Ammon's horn (tissue), 1 donor: ENCODE data around the gene SORBS1.

ENCODE experiments used
- DNase-seq: peaks from one replicate; pipeline ENCODE4 v3.0.0-alpha.2; 2016; ENCODE audit warnings: low spot score

SORBS1 gene

DNA sequence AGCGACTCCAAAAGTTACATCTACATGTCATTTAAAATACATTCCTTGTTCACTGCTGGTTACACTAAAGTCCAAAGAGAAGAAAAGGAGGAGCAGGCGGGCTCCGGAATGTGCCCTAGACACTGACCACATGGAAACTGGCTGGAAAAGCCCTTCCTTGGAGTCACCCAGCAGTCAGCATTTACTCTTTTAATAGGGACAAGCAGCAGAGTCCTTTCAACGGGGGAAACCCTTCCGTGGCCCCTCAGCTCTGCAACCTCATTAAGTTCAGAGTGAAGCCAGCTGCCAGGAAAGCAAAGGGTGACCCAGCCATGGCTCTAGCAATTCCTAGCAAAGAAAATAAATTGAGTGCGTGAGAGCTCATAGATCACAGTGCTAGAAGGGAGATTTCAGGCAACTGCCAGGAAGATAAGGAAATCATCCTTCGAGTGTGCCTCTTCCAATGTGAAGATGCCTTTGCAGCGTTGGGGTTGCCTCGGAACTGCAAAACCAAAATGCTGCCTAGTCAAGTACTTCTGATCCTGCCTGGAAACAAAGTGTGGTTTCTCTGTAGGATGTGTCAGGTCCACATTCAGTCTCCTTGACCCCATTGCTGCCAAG lies 101.6 kb downstream of the SORBS1 start:
- no peak for DNase-seq

DNA sequence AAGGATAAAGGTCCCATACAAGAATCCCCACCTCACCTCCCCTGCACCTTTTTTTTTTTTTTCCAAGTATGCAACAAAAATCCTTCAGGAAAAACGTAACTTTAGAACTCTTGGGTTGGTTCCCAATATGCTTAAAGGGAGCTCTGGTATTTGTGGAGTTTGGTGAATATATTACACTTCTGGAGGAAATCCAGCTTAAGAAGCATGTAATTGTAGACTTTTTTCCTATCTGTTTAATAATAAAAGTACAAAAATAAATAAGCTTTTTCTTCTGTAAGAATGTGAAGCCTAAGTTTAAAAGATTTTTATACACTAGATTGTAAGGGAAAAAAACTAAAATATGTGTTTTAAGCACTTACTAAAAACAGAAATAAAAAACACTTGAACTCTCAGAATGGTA lies 102.3 kb downstream of the SORBS1 start:
- no peak for DNase-seq

DNA sequence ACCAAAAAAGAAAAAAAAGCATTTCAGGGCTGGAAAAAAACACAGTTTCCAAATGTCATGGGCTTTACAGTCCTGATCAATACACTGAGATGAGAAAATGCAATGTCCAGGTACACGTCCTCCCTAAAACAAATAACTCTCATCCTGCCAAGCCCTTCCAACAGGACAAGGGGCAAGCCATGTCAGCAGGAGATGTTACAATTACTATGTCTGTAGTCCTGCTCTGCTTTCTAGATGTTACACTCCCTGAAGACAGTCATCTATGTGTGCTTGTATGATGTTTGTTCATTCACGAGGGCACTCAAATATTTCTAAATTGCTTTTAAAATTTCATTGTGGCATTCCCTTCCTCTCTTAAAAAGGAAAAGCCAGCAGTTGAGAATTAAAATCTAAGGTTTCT lies 103.2 kb downstream of the SORBS1 start:
- no peak for DNase-seq

DNA sequence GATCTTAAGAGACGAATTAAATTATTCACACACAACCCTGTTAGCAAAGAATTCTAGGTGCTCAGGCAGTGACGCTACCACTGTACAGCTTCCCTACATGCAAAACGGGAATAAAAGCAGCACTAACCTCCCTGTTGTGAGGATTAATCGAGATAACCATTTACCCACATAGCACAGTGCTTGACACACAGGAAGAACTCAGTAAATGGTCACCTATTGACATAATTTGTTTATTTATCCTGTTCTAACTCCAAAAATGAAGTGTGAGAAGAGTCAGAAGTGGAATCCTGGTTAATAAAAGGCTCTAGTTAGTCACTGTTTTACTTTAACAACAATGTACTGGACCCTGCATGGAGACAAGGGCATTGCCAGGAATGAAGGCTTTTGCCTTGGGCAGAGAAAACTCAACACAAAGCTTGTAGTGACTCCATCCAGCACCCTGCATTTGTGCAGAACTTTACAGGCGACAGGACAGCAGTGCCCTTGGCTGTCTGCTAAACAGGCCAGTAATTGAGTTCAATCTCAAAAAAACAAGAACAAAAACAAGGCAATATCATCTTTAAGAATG lies 103.8 kb downstream of the SORBS1 start:
- no peak for DNase-seq

DNA sequence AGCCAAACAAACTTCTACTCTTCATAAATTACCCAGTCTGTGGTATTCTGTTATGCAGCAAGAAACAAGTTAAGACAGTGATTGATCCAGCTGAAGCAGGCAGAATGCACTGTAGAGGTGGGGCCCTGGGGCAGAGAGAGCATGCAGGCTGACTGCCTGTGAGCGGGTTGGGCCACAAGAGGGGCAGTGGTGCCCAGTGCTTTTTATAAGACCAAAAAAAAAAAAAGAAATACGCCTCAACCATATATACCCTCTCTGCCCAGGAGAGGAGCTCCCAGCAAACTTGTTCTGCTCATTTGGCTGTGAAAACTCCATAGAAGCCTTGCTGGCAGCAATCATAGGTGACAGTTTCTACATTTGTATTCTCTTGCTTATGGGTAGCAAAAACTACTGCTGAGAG lies 104.7 kb downstream of the SORBS1 start:
- DNase-seq: no peak

DNA sequence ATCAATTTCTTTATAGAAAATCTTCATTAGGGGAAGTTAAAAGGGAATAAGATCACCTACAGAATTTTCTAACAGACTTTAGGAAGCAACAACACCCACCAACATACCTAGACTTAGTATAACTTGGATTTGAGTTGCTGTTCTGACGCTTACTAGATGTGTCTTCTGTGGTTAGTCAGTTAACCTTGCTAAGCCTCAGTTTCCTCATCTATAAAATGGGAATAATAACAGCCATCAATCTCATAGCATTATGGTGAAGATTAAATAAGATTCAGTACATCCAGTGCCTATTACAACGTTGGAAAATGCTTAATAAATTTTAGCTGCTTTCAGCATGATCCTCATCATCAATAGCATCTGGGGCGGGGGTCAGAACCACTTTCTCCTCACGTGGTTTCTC lies 106.2 kb downstream of the SORBS1 start:
- no peak for DNase-seq

DNA sequence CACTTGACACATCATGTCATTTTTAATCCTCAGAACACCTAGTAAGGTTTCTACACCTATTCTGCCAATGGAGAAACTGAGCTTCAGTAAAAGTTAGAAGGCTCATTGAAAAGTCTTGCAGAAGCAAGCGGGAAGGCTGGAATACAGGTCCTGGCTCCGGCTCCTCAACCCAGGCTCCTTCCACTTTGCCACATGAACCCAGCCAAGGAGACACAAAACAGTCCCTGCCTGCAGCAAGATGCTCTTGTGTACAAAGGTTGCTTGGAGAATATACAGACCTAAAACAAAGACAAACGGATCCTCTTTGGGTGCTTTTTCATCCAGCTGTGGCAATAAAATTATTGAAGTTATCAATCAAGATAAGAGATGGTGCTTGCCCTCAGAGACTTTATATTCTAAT lies 106.8 kb downstream of the SORBS1 start:
- DNase-seq: no peak

DNA sequence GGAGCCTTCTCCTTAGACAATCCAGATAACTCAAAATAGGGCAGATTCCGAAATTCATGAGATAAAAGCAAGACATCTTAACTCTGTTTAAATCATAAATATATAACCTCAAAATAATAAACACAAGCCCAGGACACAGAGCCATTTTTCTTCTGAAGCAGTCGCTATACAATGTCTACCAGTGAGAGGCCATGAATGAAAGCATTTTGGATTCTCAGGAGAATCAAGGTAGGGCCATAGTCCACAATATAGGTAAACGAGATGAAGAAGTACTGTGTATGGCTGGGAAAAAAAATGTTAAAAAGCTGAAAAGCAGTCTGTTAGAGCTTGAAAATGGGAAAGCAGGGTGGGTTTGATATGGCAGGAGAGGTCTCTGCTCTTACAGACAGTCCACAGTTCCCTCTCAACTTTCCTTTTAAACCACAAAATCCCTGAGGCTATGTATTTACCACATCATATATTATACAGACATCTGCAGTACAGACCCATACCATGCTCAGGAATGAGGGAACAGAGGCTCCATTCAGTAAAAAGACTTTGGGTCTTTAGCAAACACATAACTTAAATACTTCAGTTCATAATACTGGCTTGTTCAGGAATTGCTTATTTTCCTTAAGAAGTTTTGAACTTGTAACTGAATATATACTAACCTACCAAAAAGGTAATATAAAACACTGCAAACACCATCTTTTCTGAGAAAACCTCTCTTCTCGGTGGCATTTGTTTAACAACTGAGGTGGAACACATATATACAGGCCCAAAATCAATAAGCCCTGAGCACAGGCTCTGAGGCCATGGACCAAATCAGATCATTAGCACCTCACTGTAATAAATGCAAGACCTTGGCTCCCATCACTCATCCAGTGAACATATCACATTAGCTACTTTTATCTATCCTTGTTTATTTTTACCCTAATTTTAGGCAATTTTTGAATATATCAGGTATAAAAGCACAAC lies 109.3 kb downstream of the SORBS1 start:
- no peak for DNase-seq

DNA sequence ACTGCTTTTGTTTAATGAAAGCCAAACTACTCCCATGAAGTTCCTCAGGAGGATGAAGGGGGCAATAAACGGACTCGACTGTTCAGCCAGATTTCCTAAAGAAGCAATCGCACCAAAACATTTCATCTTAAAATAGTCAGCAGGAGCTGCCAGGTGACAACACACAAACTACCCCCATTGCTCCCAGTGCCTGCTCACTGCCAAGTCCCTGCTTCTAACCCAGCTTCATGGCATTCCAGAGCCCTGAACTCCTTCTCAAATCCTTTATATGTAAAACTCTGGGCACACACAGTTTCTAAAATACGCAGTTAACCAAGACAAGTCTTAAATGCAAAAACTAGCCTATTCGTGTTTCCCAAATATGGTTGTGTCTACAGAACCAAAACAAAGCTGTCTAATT lies 110.0 kb downstream of the SORBS1 start:
- no peak for DNase-seq

DNA sequence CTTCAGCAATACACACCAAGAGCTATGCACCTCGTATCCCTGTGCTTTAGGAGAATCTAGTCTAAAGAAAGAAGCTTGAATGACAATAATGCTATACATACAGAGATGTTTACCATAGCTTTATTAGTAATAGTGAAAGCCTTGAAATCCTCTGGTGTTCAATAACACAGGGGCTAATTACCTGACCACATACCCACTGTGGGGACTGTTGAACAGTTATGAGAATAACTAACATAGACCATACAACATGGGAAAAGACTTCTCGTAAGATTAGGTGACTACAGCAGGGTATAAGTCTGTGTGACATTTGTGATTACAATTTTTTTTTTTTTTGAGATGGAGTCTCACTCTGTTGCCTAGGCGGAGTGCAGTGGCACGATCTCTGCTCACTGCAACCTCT lies 111.0 kb downstream of the SORBS1 start:
- no peak for DNase-seq

DNA sequence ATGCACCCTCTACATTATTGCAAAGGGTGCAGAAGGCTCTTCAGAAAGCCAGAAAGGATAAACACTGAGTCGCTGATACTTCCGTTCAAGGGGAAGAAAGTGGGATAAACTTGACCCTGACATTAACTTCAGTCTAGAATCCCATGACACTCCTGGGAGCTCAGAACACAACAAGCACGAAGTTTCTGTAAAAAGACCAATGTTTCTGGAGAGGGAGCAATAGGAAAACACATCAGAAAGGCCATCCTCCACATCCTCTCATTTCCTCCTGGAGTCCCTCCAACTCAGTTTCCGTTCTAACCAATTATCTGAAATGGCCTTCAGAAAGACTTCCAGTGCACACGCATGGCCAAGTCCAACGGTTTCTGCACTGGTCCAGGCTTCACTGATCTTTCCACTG lies 113.5 kb downstream of the SORBS1 start:
- no peak for DNase-seq

DNA sequence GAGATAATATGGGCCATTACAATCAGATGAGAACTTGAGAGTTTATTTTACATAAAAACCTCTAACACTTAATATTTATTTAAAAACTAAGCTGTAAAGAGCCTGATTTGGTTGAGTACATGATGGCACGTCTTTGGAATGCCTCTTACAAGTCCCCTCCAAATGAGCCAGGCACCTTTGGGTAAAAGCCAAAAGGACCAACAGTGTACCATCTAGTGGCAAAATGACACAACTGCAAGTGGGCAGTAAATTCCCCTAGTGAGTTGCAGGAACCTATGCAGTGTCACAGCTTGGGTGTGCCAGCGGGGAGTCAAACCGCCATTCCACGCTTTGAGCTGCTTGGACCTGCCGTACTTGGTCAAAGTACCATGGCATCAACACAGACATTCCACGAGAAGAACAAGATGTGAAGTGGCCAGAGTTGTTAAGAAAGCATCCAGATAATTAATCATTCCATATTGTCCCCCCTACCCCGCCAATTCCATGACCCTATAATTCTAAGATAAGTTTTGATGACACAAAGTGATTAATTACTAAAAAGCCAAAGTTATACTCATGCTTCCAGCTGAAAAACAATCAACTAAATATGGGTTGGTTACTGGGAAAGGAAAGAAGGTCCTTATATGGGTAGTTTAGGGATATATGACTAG lies 115.2 kb downstream of the SORBS1 start:
- peak; percentile 73 for DNase-seq

DNA sequence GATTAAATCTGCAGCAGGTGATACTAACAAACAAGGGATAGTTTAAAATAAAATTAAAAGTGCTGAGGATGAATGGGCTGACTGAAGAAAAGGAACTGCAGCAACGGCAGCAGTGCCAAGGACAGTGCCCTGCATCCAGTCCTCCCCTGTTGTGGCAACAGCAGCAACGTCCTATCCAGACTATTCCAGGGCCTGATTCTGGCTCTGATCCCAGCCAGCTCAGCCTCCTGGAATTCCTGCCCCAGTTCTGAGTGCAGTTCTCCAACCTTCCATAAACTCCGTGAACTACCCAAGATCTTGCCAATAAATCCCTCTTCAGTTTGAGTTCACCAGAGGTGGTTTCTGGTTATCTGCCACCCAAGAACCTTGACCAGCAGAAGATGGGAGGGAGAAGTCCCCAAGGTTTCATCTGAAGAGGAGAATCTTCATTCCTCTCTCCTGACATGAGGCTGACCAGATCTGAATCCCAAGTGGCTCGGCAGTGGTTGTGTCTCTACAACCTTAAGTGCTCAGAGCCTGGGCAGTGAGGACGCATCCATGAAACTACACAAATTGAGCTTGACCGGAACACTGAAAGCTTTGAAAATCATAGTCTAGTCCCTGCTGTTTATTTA lies 115.8 kb downstream of the SORBS1 start:
- DNase-seq: peak; percentile 67

DNA sequence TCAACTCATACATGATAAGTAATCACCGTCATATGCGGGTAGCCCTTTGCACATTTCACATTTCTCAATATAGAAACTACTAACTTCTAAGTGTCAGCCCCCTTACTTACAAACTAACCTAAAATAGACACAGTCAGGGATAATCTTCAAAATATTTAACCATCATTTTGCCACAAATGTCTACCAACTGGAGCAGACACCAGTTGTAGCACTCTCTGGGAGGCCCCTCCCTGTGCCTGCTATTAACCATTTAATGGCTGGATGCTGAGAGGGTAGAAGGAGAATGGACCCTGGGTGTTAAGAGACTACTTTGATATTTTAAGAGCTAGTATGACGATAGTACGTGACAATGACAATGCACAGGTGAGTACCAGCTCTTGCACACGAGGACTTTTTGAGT lies 116.4 kb downstream of the SORBS1 start:
- no peak for DNase-seq

DNA sequence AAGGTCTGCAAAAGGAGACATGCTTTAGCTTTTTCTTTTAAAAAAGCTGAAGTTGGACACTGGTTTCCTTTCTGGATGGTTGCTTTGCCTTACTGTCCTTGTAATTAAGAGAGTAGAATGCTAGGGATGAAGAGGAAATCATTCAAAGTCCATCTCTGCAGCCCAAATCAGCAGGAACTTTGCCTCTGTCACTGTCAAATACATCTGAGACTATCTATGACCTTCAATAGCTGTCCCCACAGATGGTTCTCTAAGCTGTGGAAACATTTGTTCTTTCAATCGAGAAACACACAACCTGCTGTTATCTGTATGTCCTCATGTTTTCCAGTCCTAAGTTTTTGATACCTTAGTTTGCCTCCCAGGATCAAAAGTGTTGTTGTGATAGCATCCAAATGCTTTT lies 117.5 kb downstream of the SORBS1 start:
- no peak for DNase-seq

DNA sequence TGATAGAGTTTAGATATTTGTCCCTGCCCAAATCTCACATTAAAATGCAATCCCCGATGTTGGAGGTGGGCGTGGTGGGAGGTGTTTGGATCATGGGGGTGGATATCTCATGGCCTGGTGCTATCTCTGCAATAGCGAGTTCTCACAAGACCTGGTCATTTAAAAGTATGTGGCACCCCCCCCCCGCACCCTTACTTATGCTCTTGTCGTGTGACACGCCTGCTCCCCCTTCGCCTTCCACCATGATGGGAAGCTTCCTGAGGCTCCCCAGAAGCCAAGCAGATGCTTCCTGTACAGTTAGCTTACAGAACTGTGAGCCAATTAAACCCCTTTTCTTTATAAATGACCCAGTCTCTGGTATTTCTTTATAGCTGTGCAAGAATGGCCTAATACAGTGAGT lies 118.8 kb downstream of the SORBS1 start:
- DNase-seq: no peak

DNA sequence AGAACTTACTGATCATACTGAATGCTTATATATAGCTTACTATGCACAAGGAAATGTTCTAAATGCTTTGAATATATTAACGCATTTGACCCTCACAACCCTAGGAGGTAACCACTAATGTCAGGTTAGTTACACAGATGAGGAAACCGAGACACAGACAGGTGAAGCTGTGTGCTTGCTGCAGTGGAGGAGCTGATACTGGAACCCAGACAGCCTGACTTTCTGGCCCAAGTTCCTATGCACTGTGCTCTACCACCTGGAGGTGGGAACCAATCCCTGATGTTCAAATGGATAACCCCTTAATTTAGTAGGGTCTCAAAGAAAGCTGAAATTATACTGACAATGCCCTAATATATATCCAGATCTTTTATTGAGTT lies 119.6 kb downstream of the SORBS1 start:
- DNase-seq: no peak

DNA sequence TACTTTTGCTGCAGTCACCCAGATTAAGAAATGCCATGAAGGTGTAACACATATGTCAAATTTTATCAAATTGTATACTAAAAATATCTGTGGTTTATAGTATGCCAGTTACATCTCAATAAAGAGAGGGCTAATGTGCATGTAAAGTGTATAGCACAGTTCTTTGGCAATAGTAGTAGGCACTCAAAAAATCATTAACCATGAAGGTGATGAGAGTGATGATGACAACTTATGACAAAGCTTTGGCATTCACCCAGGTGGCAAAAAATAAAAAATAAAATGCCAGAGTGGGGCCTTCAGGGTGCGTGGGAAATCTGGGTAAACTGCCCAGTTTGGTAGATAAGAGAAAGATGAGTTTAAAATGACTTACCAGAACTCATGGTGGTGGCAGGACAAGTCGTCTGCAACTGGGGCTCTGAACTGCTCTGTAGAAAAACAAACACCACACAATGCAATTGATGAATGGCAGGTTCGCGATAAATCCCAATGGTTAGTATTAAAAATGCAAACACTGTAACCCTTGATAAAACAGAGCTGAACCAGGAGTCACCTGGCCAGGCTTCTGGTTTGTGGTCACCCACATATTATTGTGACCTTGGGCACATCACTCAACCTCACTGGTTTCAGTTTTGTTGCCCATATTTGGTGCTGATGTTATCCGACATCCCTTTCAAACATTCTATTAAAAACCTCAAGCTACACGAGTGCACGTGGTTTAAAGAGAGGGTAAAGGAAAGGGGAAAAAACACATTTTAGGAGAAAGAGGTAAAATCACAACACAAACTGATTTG lies 120.2 kb downstream of the SORBS1 start:
- DNase-seq: no peak

DNA sequence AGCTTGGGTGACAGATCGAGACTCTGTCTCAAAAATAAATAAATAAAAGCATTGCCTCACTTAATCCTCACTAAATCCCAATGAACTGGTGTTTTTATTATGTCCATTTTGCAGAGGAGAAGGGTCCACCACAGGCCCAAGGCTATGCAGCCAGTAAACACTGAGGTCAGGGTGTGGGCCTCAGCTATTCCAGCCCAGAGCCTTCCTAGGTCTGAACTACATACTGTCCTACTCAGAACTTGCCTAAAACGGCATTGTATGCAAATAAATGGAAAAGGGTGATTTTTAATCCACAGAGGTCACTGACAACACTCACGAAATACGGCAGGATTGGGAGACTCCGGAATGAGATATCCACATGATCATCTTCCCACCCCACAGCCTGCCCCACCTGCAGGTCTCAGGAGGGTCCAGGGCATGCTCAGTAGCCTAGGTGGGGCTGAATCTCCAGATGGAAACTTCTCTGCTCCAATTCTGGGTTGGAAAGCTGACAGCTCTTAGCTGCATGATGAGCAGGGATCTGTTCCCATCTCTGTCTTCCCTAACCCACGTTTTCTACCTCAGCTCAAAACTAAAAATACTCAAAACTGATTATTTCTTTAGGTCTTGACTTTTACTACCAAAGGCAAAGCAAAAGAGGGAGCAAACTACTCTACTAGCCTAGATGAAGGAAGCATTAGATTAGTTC lies 121.0 kb downstream of the SORBS1 start:
- no peak for DNase-seq

DNA sequence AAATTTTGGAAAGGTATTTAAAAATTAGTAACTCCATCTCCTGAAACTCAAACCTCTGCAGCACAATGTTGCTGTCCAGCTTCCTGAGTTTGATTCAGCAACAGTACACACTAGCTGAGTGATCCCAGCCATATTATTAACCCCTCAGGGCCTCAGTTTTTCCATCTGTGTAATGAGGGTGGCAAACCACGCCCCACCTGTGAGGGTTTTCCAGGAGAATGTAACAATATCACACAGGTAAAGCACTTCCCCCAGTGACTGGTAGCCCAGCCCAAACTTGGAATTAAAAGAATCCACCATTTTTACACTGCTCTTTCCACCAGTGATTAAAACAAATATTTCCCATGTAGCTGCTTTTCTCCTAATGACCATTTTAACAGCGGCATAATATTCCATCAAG lies 122.4 kb downstream of the SORBS1 start:
- DNase-seq: no peak

DNA sequence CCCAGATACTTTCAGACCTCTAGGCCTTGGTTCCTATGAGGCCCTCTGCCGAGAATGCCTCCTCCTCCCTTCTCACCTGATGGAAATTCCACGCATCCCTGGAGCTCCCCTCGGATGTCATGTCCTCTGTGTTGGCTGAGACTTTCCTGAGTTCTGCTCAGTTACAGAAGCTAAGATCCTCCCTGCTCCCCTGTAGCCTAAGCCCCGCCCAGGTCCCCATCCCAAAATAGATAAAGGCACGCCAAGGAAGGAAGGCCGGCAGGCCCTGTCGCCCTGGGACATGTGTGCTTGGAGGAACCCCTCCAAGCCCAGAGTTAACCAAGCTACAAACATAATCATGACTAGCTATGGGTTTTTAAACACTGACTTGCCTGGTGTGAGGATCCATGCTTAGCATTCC lies 123.5 kb downstream of the SORBS1 start:
- DNase-seq: no peak
